ENCODE data around the gene EPHB3. TPM values are rescaled to one million over a fixed set of nuclear protein-coding genes. Genes with fewer than 3 reads are reported as not detected.

The EPHB3 gene
- total and polyA plus RNA-seq, 2 donors (not counting 3 experiments of a cell fraction or from before 2014, with no cell fraction given): 0.01 TPM; not detected in 1

DNA sequence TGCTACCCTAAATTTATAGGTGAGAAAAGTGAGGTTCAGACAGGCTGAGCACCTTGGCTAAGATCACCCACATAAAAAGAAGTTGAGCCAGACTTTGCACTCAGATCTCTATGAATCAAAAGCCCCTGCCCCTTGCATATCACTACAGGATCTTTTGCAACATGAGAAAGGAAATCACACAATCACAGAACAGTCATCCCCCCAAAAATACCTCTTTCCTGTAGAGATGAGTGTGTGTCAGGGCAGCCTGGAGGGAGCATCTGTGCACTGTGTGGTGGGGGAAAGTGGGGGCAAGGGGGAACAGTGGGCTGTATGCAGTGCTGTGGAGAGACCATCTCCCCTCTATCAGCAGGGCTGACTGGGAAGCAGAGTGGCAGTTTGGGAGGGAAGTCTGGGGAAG lies 46.6 kb downstream of the EPHB3 start:
- ChIA-PET CTCF (no interaction called here), POLR2A (no interaction called here)
- H4K20me1 ChIP-seq (replicated peaks; ENCODE audit: control insufficient read depth, extremely low read depth, insufficient read depth, low read length): no peaks in the 10 kb centered on the region
- H3K36me3 ChIP-seq (ENCODE audit: control insufficient read depth in 2 of 2, extremely low read depth in 1 of 2, insufficient read depth in 2 of 2, low read length in 2 of 2): no peaks in the 10 kb centered on the region
- no peaks in the 10 kb centered on the region for H3K9me1 ChIP-seq (replicated peaks; ENCODE audit: control insufficient read depth, extremely low read depth, insufficient read depth, low read length)
- H3K27me3 ChIP-seq (ENCODE audit: control insufficient read depth in 2 of 2, insufficient read depth in 2 of 2, low read length in 2 of 2): peaks cover 22 to 24% of the 10 kb centered on the region in 2 experiments
- no peaks in the 10 kb centered on the region for H3K4me1 ChIP-seq (ENCODE audit: control insufficient read depth, extremely low read depth, insufficient read depth, low read length)
- no peak overlapping the region for H3K4me2 ChIP-seq (ENCODE audit: insufficient read depth, low read length)
- no peak for DNase-seq (ENCODE audit: low read depth, low spot score)
- H3K4me3 ChIP-seq (replicated peaks in 1 of 3; ENCODE audit: insufficient read depth in 1 of 3, low read depth in 1 of 3, low read length in 3 of 3): no peak overlapping the region
- intact Hi-C loops (cut with micrococcal nuclease) (no loop called here), dilution Hi-C loops (cut with MboI; ENCODE audit: extremely low pct_ligation_motif_present, low sequenced_read_pairs) (no loop called here)
- no peak overlapping the region for H2AFZ ChIP-seq (ENCODE audit: low read depth, low read length)
- H3K9ac ChIP-seq (replicated peaks; ENCODE audit: extremely low read depth, insufficient read depth, low read length): no peak overlapping the region
- no peak for FAIRE-seq
- no peak overlapping the region for H3K27ac ChIP-seq (ENCODE audit: insufficient read depth, low read depth, low read length)
- no peaks in the 10 kb centered on the region for H3K9me3 ChIP-seq (replicated peaks; ENCODE audit: control insufficient read depth, insufficient read depth, low read length)
- no TSS peak for BruUV-seq (replicated peaks)
- H3K79me2 ChIP-seq (ENCODE audit: control insufficient read depth, insufficient read depth, low read length): no peaks in the 10 kb centered on the region
- TF ChIP-seq POLR2AphosphoS5 (IDR thresholded peaks at IDR 0.05; ENCODE audit: insufficient read depth, low read depth, low read length) (no peak), GATA2 (IDR thresholded peaks at IDR 0.05; ENCODE audit: insufficient read depth, insufficient read length, low read depth, low read length) (no peak), JUN (IDR thresholded peaks at IDR 0.05; ENCODE audit: borderline replicate concordance, insufficient read depth, insufficient read length, low read depth) (no peak), POLR2A (IDR thresholded peaks at IDR 0.05; ENCODE audit: low read depth, low read length) (no peak), EZH2 (IDR thresholded peaks at IDR 0.05; ENCODE audit: borderline replicate concordance, low read depth, low read length, severe bottlenecking) (no peak), FOS (IDR thresholded peaks at IDR 0.05; ENCODE audit: borderline replicate concordance, insufficient read depth, low read length) (no peak)
- TF ChIP-seq, protein P1, sequence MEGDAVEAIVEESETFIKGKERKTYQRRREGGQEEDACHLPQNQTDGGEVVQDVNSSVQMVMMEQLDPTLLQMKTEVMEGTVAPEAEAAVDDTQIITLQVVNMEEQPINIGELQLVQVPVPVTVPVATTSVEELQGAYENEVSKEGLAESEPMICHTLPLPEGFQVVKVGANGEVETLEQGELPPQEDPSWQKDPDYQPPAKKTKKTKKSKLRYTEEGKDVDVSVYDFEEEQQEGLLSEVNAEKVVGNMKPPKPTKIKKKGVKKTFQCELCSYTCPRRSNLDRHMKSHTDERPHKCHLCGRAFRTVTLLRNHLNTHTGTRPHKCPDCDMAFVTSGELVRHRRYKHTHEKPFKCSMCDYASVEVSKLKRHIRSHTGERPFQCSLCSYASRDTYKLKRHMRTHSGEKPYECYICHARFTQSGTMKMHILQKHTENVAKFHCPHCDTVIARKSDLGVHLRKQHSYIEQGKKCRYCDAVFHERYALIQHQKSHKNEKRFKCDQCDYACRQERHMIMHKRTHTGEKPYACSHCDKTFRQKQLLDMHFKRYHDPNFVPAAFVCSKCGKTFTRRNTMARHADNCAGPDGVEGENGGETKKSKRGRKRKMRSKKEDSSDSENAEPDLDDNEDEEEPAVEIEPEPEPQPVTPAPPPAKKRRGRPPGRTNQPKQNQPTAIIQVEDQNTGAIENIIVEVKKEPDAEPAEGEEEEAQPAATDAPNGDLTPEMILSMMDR (IDR thresholded peaks at IDR 0.05; ENCODE audit: extremely low read depth in 1 of 2, insufficient read depth in 1 of 2, low read depth in 1 of 2, low read length in 2 of 2): no peak
- TF ChIP-seq, protein P2, sequence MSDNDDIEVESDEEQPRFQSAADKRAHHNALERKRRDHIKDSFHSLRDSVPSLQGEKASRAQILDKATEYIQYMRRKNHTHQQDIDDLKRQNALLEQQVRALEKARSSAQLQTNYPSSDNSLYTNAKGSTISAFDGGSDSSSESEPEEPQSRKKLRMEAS (IDR thresholded peaks at IDR 0.05; ENCODE audit: insufficient read depth, insufficient read length): no peak

Measured in endothelial cell of umbilical vein (primary cell).